Activated CD8-positive, alpha-beta T cell treated with anti-CD3 and anti-CD28 coated beads for 36 hours (primary cell): ENCODE results near the gene CGNL1. TPM values are rescaled to one million over a fixed set of nuclear protein-coding genes. Genes with fewer than 3 reads are reported as not detected.

ENCODE experiments used
- ATAC-seq: fragments of 200-7000 bp; cut with Tn5 transposase; one replicate; pipeline ENCODE4 v1.10.0; 2021; ENCODE audit warnings: mild to moderate bottlenecking, moderate library complexity
- CTCF ChIA-PET: fragments of 350-600 bp; sonication (Branson Sonifier 250); formaldehyde crosslinking; loops from one replicate; lab custom pipeline; 2021; ENCODE audit warnings: antibody characterized with exemption; lab: Charles Lee
- POLR2A ChIA-PET: fragments of 350-600 bp; sonication (Branson Sonifier 250); formaldehyde crosslinking; loops from one replicate; lab custom pipeline; 2021; ENCODE audit warnings: antibody characterized with exemption; lab: Charles Lee
- DNase-seq: peaks from one replicate; pipeline ENCODE4 v3.0.0-alpha.2; 2020
- H3K27ac Mint-ChIP-seq: one replicate; pipeline ENCODE4 v1.8.0; 2021; ENCODE audit warnings: mild to moderate bottlenecking, mixed read lengths
- H3K27me3 Mint-ChIP-seq: one replicate; pipeline ENCODE4 v1.8.0; 2021; ENCODE audit warnings: mixed read lengths
- H3K36me3 Mint-ChIP-seq: one replicate; pipeline ENCODE4 v1.8.0; 2021; ENCODE audit warnings: low read depth, mixed read lengths
- H3K4me1 Mint-ChIP-seq: one replicate; pipeline ENCODE4 v1.8.0; 2021; ENCODE audit warnings: low read depth, mixed read lengths
- H3K4me3 Mint-ChIP-seq: one replicate; pipeline ENCODE4 v1.8.0; 2021; ENCODE audit warnings: mild to moderate bottlenecking, moderate library complexity, mixed read lengths
- H3K9me3 Mint-ChIP-seq: one replicate; pipeline ENCODE4 v1.8.0; 2021; ENCODE audit warnings: mixed read lengths
- CTCF ChIP-seq: fragments of 200-600 bp; IDR thresholded peaks from one replicate; pipeline ENCODE4 v1.8.0; 2022; ENCODE audit warnings: antibody characterized with exemption, mild to moderate bottlenecking
- intact Hi-C: fragments of 100-400 bp; cut with micrococcal nuclease; formaldehyde crosslinking; loops from one replicate; pipeline ENCODE4 v1.10.0; 2022
- total RNA-seq, 2 experiments: library from RNA; stranded (reverse); gene quantifications; one replicate each; pipeline ENCODE4 v1.2.3, GENCODE V29; 2021

The CGNL1 gene
- total RNA-seq, 2 experiments from 2014 or later = not detected

- Mint-ChIP-seq H3K4me1 (peaks cover 38% of the 10 kb centered on the region), H3K27ac (no peak overlapping the region), H3K9me3 (peaks cover 3% of the 10 kb centered on the region), H3K36me3 (no peaks in the 10 kb centered on the region), H3K27me3 (peaks cover 28% of the 10 kb centered on the region), H3K4me3 (no peak overlapping the region)
- ChIA-PET CTCF (interaction anchor here (2.8 kb wide), 1 partner anchor 298 kb away, joined by 10 read pairs; no protein-coding TSS in a partner anchor), POLR2A (no interaction called here)
- TF ChIP-seq CTCF = no peak
- intact Hi-C loops = loop anchor here (5.0 kb wide), 1 partner anchor 79 kb away; no protein-coding TSS in a partner anchor
- ATAC-seq = no peak
- no peak for DNase-seq
Observed at GRCh38 chr15:57563416-57563815, 187.1 kb downstream of the CGNL1 start.

- intact Hi-C loops = no loop called here
- TF ChIP-seq CTCF = no peak
- no peaks in the 10 kb centered on the region for H3K36me3 Mint-ChIP-seq
- peak; percentile 38 for ATAC-seq
- POLR2A ChIA-PET = no interaction called here
- H3K27me3 Mint-ChIP-seq = peaks cover 28% of the 10 kb centered on the region
- CTCF ChIA-PET = interaction anchor here (2.8 kb wide), 1 partner anchor 296 kb away, joined by 10 read pairs; no protein-coding TSS in a partner anchor
- no peak overlapping the region for H3K27ac Mint-ChIP-seq
- DNase-seq = peak; percentile 59
- peaks cover 38% of the 10 kb centered on the region for H3K4me1 Mint-ChIP-seq
- H3K4me3 Mint-ChIP-seq = peak overlapping the region; percentile 2
- H3K9me3 Mint-ChIP-seq = no peaks in the 10 kb centered on the region
Observed at GRCh38 chr15:57565311-57565710, 189.0 kb downstream of the CGNL1 start.

GRCh38 chr15:57566834-57567233, 190.5 kb downstream of the CGNL1 start:
- ChIA-PET POLR2A (no interaction called here), CTCF (no interaction called here)
- Mint-ChIP-seq H3K9me3 (no peaks in the 10 kb centered on the region), H3K27me3 (peaks cover 26% of the 10 kb centered on the region), H3K36me3 (no peaks in the 10 kb centered on the region), H3K27ac (no peak overlapping the region), H3K4me1 (peaks cover 27% of the 10 kb centered on the region), H3K4me3 (no peak overlapping the region)
- intact Hi-C loops = no loop called here
- no peak for DNase-seq
- no peak for ATAC-seq
- no peak for TF ChIP-seq CTCF

- H3K9me3 Mint-ChIP-seq = no peaks in the 10 kb centered on the region
- intact Hi-C loops = no loop called here
- H3K4me3 Mint-ChIP-seq = no peak overlapping the region
- H3K27me3 Mint-ChIP-seq = peaks cover 21% of the 10 kb centered on the region
- no peak for TF ChIP-seq CTCF
- ATAC-seq (no peak), DNase-seq (no peak)
- peaks cover 17% of the 10 kb centered on the region for H3K4me1 Mint-ChIP-seq
- CTCF ChIA-PET = no interaction called here
- H3K36me3 Mint-ChIP-seq = no peaks in the 10 kb centered on the region
- POLR2A ChIA-PET = interaction anchor here (0.6 to 0.9 kb wide), 2 partner anchors 23 to 703 kb away, joined by 3 read pairs; no protein-coding TSS in a partner anchor
- H3K27ac Mint-ChIP-seq = no peak overlapping the region
Observed at GRCh38 chr15:57567891-57568290, 191.6 kb downstream of the CGNL1 start.

- no peaks in the 10 kb centered on the region for H3K36me3 Mint-ChIP-seq
- CTCF ChIA-PET = no interaction called here
- no peaks in the 10 kb centered on the region for H3K9me3 Mint-ChIP-seq
- intact Hi-C loops = no loop called here
- H3K4me3 Mint-ChIP-seq = no peak overlapping the region
- peaks cover 14% of the 10 kb centered on the region for H3K4me1 Mint-ChIP-seq
- no peak for ATAC-seq
- POLR2A ChIA-PET = interaction anchor here (0.6 to 0.9 kb wide), 2 partner anchors 22 to 703 kb away, joined by 3 read pairs; no protein-coding TSS in a partner anchor
- TF ChIP-seq CTCF = no peak
- H3K27ac Mint-ChIP-seq = no peak overlapping the region
- peaks cover 21% of the 10 kb centered on the region for H3K27me3 Mint-ChIP-seq
- DNase-seq = no peak
Observed at GRCh38 chr15:57568299-57568698, 192.0 kb downstream of the CGNL1 start.
